ENCODE results near the gene MTERF4.

The MTERF4 gene, protein sequence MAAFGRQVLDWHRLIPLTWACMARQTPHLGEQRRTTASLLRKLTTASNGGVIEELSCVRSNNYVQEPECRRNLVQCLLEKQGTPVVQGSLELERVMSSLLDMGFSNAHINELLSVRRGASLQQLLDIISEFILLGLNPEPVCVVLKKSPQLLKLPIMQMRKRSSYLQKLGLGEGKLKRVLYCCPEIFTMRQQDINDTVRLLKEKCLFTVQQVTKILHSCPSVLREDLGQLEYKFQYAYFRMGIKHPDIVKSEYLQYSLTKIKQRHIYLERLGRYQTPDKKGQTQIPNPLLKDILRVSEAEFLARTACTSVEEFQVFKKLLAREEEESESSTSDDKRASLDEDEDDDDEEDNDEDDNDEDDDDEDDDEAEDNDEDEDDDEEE

DNA sequence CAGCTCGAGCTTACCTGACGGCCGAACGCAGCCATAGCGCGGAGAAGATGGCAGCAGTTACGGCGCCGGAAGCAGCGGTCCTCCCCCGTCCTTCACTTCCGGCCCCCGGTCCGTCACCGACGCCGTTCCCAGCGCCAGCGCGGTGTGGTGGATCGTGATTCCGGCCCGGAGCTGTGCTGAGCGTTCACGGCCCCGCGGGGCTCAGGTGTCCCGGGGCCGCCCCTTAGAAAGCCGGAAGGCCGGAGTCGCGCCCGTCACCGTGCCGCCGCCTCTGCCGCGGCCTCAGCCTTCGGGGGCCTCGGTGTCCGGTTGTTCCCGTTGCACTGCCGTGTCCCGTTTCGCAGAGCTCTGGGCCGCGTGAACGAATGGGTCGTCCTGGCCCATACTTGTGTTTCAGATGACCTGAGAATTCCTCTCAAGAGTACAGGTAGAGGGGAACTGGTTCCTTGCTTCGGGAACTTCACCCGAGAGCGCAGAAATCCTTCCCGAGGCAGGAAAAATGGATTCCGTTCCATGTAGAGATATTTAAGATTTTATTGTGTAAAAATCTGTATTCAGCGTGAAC is at the start of gene MTERF4:
TSS of gene MTERF4 (minus strand) at position 49 of the 565 bp plus-strand sequence. CDS start at position 35, 14 bp downstream.
- no peak for FAIRE-seq

DNA sequence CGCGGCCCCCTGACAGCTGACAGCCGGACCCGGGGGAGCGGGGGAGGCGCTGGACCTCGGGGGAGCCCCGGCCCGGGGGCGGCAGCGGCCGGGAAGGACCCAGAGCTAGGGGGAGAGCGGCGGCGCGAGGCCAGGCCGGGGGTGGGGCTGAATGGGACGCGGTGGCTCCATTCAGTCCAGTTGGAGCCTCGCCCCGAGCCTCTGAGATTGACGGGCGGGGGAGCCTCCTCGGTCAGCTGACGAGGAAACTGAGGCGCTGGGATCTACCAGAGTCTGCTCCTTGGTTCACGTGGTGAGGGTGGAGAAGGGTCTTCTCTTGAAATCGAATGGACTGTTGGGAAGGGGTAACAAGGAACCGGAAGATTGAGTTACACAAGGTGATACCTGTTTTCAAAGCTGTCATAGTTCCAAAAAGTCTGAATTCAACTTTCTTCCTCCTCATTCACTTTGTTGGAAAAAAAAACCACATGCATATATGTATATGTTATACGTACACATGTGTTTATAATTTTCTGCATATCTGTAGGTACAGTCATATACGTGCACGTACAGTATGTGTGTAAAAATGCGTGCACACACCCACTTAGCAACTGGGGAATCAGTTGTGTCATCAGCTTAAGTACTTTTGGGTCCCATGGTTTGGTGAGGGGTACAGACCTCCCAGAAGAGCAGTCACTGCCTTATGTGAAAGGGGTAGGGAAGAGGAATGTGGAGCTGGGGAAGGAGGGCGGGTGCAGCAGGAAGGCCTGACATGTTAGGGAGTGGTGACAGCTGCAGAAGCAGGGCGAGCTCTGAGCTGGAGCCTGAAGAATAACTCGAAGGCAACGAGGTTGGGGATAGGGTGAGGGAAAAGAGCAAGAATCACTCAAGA is 48.8 kb upstream of the MTERF4 start:
- no peak for FAIRE-seq

DNA sequence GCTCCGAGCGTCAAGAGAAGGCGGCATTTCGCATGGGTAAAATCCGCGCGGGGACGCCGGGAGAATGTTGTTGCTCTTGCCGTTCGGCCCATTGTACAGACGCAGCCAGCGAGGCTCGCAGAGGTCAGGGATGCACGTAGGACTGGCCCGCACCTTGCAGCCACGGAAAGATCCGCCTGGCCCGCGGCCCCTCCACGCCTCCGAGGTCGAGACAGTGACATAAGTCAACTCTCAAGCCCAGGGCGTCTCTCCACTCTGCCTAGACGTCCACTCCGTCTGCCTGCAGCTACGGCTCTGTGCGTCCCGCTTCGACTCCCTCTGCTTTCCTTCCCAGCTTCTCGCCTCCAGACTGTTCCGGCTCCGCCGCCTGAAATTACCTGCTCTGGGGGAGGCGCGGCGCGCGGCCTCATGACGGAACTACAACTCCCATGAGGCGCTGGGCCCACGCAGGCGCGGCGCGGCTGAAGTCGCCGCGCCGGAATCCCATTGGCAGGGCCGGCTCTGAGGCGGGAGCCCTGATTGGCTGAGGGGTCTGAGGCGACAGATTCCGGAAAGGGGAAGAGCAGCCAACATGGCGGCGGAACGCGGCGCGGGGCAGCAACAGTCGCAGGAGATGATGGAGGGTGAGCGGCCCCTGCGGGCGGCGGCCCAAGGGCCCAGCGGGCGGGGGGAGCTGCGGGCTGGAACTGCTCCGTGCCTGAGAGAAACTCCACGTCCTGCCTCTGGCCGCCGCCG is 48.0 kb upstream of the MTERF4 start, which contains the start of gene PPP1R7:
TSS of gene PPP1R7 (plus strand) at position 543 of the 735 bp plus-strand sequence. CDS start at position 572, 29 bp downstream.
- no peak for FAIRE-seq

DNA sequence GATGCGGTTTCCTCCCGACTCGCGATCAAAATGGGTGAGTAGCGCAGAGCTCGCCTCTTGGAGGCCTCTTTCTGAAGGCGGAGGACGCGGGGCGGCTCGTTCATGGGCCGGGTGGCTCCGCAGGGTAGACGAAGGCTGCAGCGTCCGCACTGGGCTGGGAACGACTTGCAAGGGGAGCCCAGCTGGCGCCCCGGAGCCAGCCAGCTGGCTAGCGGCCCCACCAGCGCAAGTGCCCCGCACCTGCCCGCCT is 47.5 kb upstream of the MTERF4 start:
- FAIRE-seq = no peak

DNA sequence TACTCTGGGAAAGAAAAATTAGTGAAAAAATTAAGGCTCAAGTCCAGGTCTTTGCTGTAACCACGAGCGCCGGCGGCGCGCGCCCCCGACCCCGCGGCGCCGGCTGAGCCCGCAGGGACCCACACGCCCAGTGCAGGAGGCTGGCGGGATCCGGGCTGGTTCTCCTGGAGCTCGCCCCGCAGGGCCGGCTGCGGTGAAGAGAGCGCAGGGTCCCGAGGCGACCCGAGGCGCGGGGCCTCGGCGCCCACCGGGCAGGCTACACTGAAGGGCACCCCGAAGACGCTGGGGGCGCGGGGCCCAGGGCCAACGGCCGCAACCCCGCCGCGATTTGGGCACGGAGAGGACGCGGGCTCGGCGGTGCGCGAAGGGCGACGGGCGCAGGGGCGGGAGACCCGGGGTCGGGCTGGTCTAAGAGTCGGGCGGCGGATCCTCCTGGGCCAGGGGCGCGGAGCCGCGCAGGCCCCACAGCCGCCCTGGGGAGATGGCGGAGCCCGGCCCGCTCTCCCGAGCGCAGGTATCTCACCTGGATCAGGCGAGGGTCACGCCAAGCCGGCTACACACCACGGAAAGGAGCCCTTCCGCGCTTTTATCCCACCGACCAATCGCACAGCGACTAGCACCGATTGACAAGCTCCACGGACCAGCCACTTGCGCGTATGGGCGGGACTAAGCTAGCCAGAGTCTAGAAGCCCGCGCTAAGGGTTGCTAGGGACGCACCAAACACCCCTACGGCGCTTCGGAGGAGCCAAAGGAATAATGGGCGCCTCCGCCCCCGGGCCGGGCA is 47.0 kb upstream of the MTERF4 start, which contains the start of gene PASK:
TSS of gene PASK (minus strand) at position 582 of the 784 bp plus-strand sequence. CDS start 6,440 bp downstream, outside the sequence.
- FAIRE-seq = peak; percentile 84

DNA sequence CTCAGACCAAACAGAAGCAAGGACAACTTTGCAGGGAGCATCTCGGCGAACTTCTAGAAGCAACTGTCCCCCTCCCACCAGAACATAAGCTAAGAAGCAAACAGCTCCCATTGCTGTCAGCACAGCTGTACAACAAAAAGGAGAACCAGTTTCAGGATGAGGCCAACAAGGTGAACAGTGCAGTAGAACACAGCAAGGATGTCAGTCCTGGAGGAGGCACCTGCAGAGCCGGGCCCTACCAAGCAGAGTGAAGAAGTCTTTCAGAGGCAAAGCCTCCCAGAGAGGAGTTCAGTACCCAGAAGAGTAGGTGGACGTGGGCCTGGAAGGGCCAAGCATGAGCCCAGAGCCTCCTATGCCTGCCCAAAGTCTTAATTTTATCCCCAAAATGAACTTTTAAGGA is 46.2 kb upstream of the MTERF4 start:
- no peak for FAIRE-seq

DNA sequence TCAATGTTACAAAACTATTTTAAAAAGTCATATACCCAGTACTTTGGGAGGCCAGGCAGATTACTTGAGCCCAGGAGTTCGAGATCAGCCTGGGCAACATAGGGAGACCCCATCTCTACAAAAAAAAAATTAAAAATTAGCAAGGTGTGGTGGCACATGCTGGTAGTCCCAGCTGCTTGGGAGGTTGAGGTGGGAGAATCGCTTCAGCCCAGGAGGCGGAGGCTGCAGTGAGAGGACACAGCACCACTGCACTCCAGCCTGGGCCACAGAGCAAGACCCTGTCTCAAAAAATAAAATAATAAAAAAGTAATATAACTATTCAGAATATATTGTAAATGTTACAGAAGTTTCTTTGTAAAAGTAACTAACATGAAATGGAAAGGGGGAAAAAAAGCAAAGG is 45.2 kb upstream of the MTERF4 start:
- no peak for FAIRE-seq

DNA sequence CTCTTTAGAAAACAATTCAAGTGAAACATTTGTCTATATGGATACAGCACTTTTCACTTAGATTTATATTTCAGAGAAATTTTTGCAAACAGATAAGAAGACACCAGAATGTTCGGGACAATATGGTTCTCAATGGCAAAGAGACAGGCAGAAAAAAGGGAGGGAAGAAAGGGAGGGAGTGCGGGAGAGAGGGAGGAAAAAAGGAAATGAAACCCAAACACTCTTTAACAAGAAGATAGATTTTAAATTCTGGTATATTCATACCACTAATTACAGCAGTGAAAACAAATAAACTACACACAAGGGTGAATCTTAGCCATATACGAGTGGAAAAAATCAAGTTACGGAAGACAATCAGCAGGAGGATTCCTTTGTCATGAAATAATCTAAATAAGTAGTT is 44.2 kb upstream of the MTERF4 start:
- no peak for FAIRE-seq

DNA sequence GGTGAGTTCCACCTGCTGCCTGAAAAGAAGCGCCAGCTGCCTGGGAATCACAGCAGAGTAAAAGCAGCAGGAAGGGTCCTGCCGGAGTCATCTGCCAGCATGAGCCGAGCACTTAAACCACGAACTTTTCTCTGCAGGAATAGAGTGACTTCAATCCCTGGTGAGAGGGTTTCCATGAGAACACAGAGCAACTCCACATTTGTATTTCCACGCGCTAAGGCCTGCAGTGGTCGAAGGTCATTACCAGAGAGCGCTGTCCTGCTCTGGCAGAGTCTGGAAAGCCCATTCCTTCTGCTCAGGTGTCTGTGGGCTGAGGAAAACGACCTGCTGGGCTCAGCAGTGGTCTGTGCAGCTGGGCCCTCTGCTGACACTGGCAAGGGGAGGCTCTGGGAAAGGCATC is 40.5 kb upstream of the MTERF4 start:
- no peak for FAIRE-seq

DNA sequence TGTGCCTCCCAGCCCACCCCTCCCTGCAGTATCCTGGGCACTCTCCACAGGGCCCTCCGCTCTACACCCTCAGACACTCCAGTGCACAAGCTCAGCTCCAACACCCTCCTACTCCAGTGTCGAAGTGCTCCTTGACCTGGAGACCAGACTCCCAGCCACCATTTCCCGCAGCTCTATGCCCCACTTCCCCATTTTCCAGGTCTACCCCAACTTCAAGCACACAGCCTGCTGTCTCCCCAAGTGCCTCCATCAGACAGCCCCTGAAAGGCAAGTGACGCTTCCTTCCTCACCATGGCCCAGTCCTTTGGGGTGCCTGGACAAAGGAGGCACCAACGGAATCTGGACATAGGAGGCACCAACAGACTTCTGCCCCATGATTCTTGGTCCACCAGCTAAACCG is 40.0 kb upstream of the MTERF4 start:
- no peak for FAIRE-seq

DNA sequence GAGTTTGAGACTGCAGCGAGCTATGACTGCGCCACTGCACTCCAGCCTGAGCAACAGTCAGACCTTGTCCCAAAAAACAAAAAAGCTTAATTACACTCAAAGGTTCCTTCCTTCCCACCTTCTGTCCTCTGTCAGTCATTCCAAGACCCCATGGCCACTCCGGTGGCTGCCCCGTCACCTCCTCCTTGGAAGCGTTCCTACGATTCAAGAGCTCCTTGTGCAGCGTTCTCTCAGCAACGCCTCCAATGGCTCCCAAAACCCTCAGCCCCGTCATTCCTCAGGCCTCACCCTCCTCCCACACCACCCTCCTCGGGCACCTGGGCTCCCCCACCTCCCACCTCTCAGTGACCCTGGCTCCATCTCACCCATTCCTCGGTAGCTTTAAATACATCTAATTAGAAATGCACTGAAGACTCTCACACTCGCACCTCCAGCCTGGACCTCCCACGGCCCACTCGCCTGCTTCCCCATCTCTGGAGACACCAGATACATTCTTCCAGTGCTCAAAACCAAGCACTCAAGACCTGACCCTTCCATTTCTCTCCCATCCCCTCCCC is 39.2 kb upstream of the MTERF4 start:
- no peak for FAIRE-seq

DNA sequence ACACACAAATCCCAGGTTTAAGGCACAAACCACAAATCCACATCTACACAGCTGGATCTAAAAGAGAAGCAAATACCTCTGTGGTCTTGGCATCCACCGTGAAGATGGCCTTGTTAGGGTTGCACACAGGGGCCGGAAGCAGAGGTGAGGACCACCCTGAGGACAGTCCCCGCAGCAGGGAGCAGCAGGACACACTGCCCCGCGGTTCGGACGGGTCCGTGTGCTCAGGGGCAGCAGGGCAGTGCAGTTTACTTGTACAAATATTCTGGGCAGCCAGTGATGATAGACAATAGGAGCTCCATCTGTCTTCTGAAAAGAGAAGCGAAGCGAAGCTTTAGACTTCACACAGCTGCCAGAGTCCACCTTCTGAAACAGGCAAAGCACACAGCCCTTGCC is 38.4 kb upstream of the MTERF4 start:
- no peak for FAIRE-seq

DNA sequence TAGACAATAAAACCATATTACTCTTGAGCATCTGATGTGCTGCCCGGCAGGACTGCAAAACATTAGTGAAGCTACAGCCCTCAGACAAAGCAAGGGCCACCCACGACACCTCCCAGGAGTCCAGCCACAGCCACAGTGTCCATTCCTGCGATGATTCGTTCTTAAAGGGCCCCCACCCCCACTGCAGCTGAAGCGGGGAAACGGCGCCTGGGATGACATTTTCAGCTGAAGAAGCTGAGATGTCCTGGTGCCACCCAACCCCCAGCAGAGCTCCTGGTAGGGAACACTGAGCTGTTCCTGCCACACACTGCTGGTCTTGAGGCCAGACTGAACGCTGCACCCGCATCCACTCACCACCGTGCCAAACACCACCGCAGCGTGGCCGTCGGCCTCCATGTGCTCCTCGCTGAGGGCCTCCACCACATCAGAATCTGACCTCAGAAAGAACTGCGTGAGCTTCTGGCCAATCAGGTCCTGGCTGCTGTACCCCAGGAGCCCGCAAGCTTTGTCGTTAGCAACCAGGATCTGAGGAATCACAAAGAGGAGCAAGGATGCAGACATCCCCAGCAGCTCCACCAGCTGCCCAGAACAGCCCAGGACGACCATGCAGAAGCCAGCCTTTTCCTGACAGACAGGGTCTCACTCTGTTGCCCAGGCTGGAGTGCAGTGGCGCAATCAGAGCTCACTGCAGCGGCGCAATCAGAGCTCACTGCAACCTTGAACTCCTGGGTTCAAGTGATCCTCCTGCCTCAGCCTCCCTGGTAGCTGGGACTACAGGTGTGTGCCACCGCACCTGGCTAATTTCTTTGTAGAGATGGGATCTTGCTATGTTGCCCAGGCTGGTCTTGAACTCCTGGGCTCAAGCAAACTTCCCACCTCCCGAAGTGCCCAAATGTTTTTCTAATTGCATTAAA is 37.7 kb upstream of the MTERF4 start:
- FAIRE-seq = no peak

DNA sequence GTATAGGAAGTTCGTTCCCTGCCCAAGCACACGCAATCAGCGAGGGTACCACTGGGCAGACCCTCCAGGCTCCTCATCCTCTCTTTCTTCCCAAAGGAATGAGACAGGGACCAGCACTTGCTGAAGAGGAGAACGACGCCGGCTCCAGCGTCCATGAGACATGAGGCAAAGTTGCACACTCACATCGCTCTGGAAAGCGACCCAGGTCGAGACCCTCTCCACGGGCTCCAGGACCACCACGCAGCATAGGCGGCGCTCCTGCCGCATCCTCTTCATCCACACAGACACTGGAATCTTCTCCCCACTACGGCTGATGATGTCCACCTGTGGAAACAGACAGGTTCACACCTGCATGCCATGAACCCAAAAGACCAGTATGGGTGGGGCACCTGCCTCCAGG is 36.4 kb upstream of the MTERF4 start:
- FAIRE-seq = no peak

DNA sequence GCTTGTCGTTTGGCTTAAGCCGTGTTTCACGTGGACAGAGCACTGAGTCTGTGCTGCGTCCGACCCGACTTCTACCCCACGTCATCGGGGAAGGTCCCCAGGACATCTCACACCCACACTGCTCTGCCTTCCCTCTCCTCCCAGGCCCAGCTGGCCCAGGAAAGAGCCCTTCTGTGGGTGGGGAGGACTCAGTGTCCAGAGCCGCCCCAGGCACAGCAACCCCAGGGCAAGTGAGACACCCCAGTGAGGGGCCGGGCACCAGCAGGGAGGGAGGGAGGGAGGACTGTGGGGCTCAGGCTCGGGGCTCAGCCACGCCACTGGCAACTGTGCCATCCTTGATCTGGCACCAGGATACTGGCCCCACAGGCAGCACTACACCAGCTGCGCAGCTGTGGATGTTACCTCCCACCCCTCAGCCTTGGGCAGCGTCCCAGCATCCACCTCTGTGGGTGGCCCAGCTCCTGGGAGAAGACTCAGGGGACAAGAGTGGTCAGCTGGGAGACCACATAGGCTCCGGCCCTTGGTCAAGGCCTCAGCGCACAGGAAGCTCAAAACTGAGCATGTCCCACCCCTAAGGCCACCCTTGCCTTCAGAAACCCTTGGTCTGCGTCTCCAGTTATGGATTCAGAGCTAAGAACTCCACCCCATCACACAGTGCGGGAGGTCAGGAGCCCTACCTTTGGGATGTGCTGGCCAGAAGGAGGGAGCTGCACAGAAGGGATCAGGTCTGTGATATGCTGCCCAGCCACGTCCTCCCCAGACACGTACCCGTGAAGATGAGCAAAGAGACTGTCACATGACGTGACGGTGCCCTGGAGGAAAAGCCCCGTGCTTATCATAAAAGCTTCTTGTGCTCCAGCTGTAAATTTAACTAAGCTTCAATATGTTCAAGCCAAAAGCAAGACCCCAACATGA is 35.4 kb upstream of the MTERF4 start:
- FAIRE-seq = no peak

DNA sequence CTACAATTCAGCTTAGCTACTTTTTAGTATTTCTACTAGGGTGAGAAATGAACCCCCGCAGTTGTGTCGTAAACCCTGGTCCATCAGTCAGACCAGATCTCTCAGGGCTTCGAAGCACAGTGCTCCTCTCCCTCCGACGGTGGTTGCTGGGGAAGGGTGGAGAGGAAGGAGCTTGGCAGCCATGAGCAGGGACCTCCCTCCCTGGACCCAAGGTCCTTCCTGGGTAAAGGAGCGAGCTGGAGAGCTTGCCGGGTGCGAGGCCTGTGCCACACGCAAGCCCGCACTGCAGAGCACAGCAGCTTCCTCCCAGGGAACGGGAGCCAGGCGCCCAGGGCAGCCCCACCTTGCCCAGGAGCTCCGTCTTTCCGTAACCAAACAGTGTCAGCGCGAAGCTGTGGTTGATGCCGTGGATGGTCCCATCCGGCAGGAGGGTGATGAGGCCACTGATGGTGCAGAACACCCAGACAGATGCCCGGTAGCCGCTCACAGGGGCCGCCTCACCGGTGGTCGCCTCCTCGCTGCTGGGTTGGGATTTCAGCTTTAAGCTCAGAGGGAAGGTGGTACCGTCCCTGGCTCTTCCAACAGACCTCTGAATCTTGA is 34.7 kb upstream of the MTERF4 start:
- FAIRE-seq = no peak

DNA sequence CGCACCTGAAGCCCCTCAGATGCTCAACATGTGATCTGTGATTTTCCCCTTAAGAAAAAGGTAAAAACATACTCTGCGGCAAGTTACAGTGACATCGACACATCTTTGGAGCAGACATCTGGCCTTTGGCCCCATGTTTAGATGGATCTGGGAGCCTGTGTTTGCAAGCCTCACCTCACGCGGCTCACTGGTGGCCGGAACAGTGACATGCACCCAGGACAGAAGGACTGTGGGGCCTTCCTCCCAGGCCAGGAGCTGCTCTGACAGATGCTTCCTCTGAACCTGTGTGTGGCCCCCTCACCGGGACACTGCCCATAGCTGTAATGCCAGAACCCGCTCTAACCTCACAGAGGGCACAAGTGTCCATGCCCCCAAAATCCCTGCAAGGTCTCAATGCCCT is 34.1 kb upstream of the MTERF4 start:
- FAIRE-seq = no peak

DNA sequence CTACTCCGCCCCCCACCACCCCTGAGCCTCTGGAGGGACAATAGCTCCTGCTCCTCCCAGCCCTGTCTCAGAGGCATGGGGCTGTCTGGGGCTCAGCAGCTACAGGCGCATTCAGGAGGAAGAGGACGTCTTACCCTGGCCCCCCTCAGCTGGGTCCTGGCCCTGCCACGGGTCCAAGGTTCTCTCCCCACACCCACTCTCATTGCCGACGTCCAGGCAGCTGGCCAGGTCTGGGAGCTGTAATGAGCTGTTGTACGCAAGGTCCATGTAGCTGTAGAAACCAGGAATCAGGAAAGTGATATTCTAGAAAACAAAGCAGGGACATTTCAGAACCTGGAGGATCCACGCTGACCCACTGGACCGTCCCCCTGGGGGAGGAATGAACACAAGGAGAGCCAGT is 33.6 kb upstream of the MTERF4 start:
- FAIRE-seq = no peak

DNA sequence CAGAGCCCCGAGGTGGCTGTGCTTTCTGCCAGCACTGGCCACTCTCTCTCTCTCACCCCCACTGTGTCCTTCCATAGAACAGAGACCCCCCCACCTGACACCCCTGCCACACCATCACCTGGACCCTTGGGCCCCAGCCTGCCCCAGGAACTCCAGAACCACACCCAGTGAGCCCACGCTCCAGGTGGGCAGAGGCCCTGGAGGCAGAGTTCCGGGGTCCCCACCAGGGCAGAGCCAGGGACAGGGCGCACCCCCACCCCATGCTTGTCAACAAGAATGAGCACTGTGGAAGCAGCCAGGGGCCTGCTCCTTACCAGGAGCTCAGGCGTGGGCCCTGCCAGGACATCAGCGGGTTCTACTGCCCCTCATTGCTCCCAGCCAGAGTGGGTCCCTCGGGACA is 32.6 kb upstream of the MTERF4 start:
- FAIRE-seq = no peak

Data from islet of Langerhans (tissue), 1 donor.